PC-3 (cell line): ENCODE measurements around the gene USP34. TPM values are rescaled to one million over a fixed set of nuclear protein-coding genes. Genes with fewer than 3 reads are reported as not detected.

Experiments
- ATAC-seq: fragments of 200-7000 bp; cut with Tn5 transposase; 2 replicates; pipeline ENCODE4 v1.9.1; 2020; ENCODE audit warnings: mild to moderate bottlenecking, moderate library complexity
- BruUV-seq: library from RNA; stranded (reverse); fragments of 400-500 nt; replicated peaks from 2 replicates; lab custom pipeline; 2021; lab: Mats Ljungman, UMichigan
- CTCF ChIA-PET: fragments of 300-600 bp; sonication (Branson Sonifier 250); formaldehyde crosslinking; loops from one replicate; lab custom pipeline; 2022; ENCODE audit warnings: antibody characterized with exemption; lab: Charles Lee
- POLR2A ChIA-PET: fragments of 300-600 bp; sonication (Branson Sonifier 250); formaldehyde crosslinking; loops from one replicate; lab custom pipeline; 2022; ENCODE audit warnings: antibody characterized with exemption; ENCODE audit not compliant: unreplicated experiment; lab: Charles Lee
- DNase-seq: peaks from one replicate; pipeline ENCODE4 v3.0.0-alpha.2; 2015
- H2AFZ ChIP-seq: fragments of 300-600 bp; sonication (generic); 2 replicates; pipeline ENCODE4 v1.6.0; 2016; ENCODE audit warnings: antibody characterized with exemption, low read length
- H3F3A ChIP-seq: fragments of 300-600 bp; sonication (generic); one replicate; pipeline ENCODE4 v1.6.0; 2017; ENCODE audit warnings: antibody characterized with exemption, low read length, control low read depth, mild to moderate bottlenecking; ENCODE audit not compliant: unreplicated experiment
- H3K27ac ChIP-seq: fragments of 300-600 bp; sonication (generic); 2 replicates; pipeline ENCODE4 v1.5.1; 2016; ENCODE audit warnings: mild to moderate bottlenecking, low read length
- H3K27me3 ChIP-seq: fragments of 300-600 bp; sonication (generic); 2 replicates; pipeline ENCODE4 v1.6.1; 2016; ENCODE audit warnings: low read length, mixed read lengths
- H3K36me3 ChIP-seq: fragments of 300-600 bp; sonication (generic); 2 replicates; pipeline ENCODE4 v1.6.1; 2016; ENCODE audit warnings: low read depth, mixed run types, low read length, mixed read lengths
- H3K4me1 ChIP-seq: fragments of 300-600 bp; sonication (generic); 2 replicates; pipeline ENCODE4 v1.5.1; 2016; ENCODE audit warnings: low read length; ENCODE audit not compliant: insufficient read depth
- H3K4me2 ChIP-seq: fragments of 300-600 bp; sonication (generic); 2 replicates; pipeline ENCODE4 v1.6.0; 2016; ENCODE audit warnings: low read length
- H3K4me3 ChIP-seq: fragments of 300-600 bp; sonication (generic); 2 replicates; pipeline ENCODE4 v1.5.1; 2016; ENCODE audit warnings: mild to moderate bottlenecking, low read length, mixed read lengths
- H3K79me2 ChIP-seq: fragments of 300-600 bp; sonication (generic); 2 replicates; pipeline ENCODE4 v1.6.1; 2017; ENCODE audit warnings: low read length, mixed read lengths
- H3K9ac ChIP-seq: fragments of 300-600 bp; sonication (generic); 2 replicates; pipeline ENCODE4 v1.6.0; 2016; ENCODE audit warnings: mild to moderate bottlenecking, low read length
- H3K9me2 ChIP-seq: fragments of 300-600 bp; sonication (generic); replicated peaks from 2 replicates; pipeline ENCODE4 v1.6.1; 2016; ENCODE audit warnings: mixed run types, low read length, mixed read lengths
- H3K9me3 ChIP-seq: fragments of 300-600 bp; sonication (generic); 2 replicates; pipeline ENCODE4 v1.6.1; 2016; ENCODE audit warnings: low read length, mixed read lengths
- H4K20me1 ChIP-seq: fragments of 300-600 bp; sonication (generic); 2 replicates; pipeline ENCODE4 v1.6.1; 2016; ENCODE audit warnings: low read length, mixed read lengths
- EZH2 ChIP-seq: fragments of 300-600 bp; sonication (generic); IDR thresholded peaks from one replicate; pipeline ENCODE4 v1.6.1; 2017; ENCODE audit warnings: antibody characterized with exemption, mild to moderate bottlenecking, low read length; ENCODE audit not compliant: unreplicated experiment
- EZH2phosphoT487 ChIP-seq: fragments of 300-600 bp; sonication (generic); IDR thresholded peaks from 2 replicates; pipeline ENCODE4 v1.6.1; 2018; ENCODE audit warnings: mild to moderate bottlenecking, antibody characterized with exemption, low read length, borderline replicate concordance
- intact Hi-C: fragments of 100-400 bp; cut with micrococcal nuclease; formaldehyde crosslinking; loops from 2 replicates; pipeline ENCODE4 v1.9.0; 2023
- total RNA-seq: library from RNA; depleted of rRNA; stranded (reverse); fragments of >200 nt; gene quantifications from 2 replicates; pipeline ENCODE4 v1.2.3, GENCODE V29; 2014
- TF ChIP-seq, protein P1 (sequence below): fragments of 300-600 bp; sonication (generic); conservative IDR thresholded peaks from 2 replicates; pipeline ENCODE4 v1.5.1; 2017; ENCODE audit warnings: antibody characterized with exemption, low read depth, mild to moderate bottlenecking, low read length

USP34 gene
- total RNA-seq, 1 experiment from 2014 or later, result 67.1 TPM

GRCh38 chr2:61178603-61179545, 292.0 kb downstream of the USP34 start:
- H3K9me2 ChIP-seq, result no peaks in the 10 kb centered on the region
- H4K20me1 ChIP-seq, result no peaks in the 10 kb centered on the region
- H3K4me1 ChIP-seq, result peaks cover 43% of the 10 kb centered on the region
- H3K4me2 ChIP-seq, result peak overlapping the region; percentile 92
- H3K36me3 ChIP-seq, result peaks cover 18% of the 10 kb centered on the region
- DNase-seq (peak; percentile 30), ATAC-seq (peak; percentile 4; the same call in 1 of the 2 replicates)
- TF ChIP-seq, protein P1, sequence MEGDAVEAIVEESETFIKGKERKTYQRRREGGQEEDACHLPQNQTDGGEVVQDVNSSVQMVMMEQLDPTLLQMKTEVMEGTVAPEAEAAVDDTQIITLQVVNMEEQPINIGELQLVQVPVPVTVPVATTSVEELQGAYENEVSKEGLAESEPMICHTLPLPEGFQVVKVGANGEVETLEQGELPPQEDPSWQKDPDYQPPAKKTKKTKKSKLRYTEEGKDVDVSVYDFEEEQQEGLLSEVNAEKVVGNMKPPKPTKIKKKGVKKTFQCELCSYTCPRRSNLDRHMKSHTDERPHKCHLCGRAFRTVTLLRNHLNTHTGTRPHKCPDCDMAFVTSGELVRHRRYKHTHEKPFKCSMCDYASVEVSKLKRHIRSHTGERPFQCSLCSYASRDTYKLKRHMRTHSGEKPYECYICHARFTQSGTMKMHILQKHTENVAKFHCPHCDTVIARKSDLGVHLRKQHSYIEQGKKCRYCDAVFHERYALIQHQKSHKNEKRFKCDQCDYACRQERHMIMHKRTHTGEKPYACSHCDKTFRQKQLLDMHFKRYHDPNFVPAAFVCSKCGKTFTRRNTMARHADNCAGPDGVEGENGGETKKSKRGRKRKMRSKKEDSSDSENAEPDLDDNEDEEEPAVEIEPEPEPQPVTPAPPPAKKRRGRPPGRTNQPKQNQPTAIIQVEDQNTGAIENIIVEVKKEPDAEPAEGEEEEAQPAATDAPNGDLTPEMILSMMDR, result no peak
- TF ChIP-seq EZH2, result no peak
- TF ChIP-seq EZH2phosphoT487, result no peak
- intact Hi-C loops, result no loop called here
- no TSS peak for BruUV-seq
- peak overlapping the region; percentile 68 for H3K4me3 ChIP-seq
- ChIA-PET POLR2A (no interaction called here), CTCF (interaction anchor here (0.8 kb wide), 1 partner anchor 43 kb away, joined by 3 read pairs; no protein-coding TSS in a partner anchor)
- H3K27ac ChIP-seq, result no peak overlapping the region
- H3K9me3 ChIP-seq, result no peaks in the 10 kb centered on the region
- H3K27me3 ChIP-seq, result no peaks in the 10 kb centered on the region
- no peaks in the 10 kb centered on the region for H3F3A ChIP-seq
- H3K9ac ChIP-seq, result peak overlapping the region; percentile 99; the same call in 1 of the 2 replicates
- H3K79me2 ChIP-seq, result peaks cover 62% of the 10 kb centered on the region
- no peak overlapping the region for H2AFZ ChIP-seq

GRCh38 chr2:61177727-61178549, 292.9 kb downstream of the USP34 start:
- no peaks in the 10 kb centered on the region for H3K27me3 ChIP-seq
- H4K20me1 ChIP-seq, result no peaks in the 10 kb centered on the region
- BruUV-seq, result no TSS peak
- H3K9me3 ChIP-seq, result no peaks in the 10 kb centered on the region
- peak overlapping the region; percentile 68 for H3K4me3 ChIP-seq
- peak overlapping the region; percentile 92 for H3K4me2 ChIP-seq
- peak; percentile 8 for ATAC-seq
- peak; percentile 19 for DNase-seq
- peak overlapping the region; percentile 99 for H3K9ac ChIP-seq
- H3K27ac ChIP-seq, result peak overlapping the region; percentile 81
- CTCF ChIA-PET, result interaction anchor here (0.7 kb wide), 1 partner anchor 470 kb away, joined by 3 read pairs; no protein-coding TSS in a partner anchor
- no peaks in the 10 kb centered on the region for H3K9me2 ChIP-seq
- peaks cover 53% of the 10 kb centered on the region for H3K79me2 ChIP-seq
- H3K36me3 ChIP-seq, result peaks cover 9% of the 10 kb centered on the region; the same call in 1 of the 2 replicates
- no peaks in the 10 kb centered on the region for H3F3A ChIP-seq
- H3K4me1 ChIP-seq, result peaks cover 43% of the 10 kb centered on the region
- H2AFZ ChIP-seq, result peak overlapping the region; percentile 91
- POLR2A ChIA-PET, result interaction anchor here (0.5 to 1.0 kb wide), 4 partner anchors 16 to 98 kb away, joined by 3 to 6 read pairs (median 4); no protein-coding TSS in a partner anchor
- intact Hi-C loops, result loop anchor here (2.0 kb wide), 1 partner anchor 33 kb away; no protein-coding TSS in a partner anchor
- TF ChIP-seq EZH2phosphoT487 (no peak), EZH2 (no peak)
- TF ChIP-seq, protein P1, result no peak
